Stimulated activated CD4-positive, alpha-beta T cell treated with anti-CD3 and anti-CD28 coated beads, Interleukin-15, amount 100 ng/mL, for 24 hours (primary cell): Measurements from ENCODE around the gene NSUN2.
"Not testable (repeated sequence)": the region's sequence is repeated elsewhere in the genome, so short reads cannot be mapped to it uniquely, and the experiment has no call there.

Experiments
- DNase-seq: peaks from one replicate; pipeline ENCODE4 v3.0.0-alpha.2; 2020

Gene NSUN2

GRCh38 chr5:6581559-6582426 lies 51.1 kb downstream of the NSUN2 start:
- DNase-seq = no peak

GRCh38 chr5:6581090-6581489 lies 51.8 kb downstream of the NSUN2 start:
- no peak for DNase-seq

GRCh38 chr5:6579535-6579934 lies 53.3 kb downstream of the NSUN2 start:
- DNase-seq = no peak

- no peak for DNase-seq
These were observed 54.0 kb downstream of the NSUN2 start for GRCh38 chr5:6578676-6579343.

- peak; percentile 25 for DNase-seq
These were observed 55.9 kb downstream of the NSUN2 start for GRCh38 chr5:6576861-6577501.

- DNase-seq = no peak
These were observed 58.2 kb downstream of the NSUN2 start for GRCh38 chr5:6574537-6575245.

- no peak for DNase-seq
These were observed 58.7 kb downstream of the NSUN2 start for GRCh38 chr5:6574111-6574510.

- DNase-seq = no peak
These were observed 59.2 kb downstream of the NSUN2 start for GRCh38 chr5:6573651-6574101.

- DNase-seq = no peak
These were observed 59.9 kb downstream of the NSUN2 start for GRCh38 chr5:6572825-6573380.

- DNase-seq = no peak
These were observed 60.6 kb downstream of the NSUN2 start for GRCh38 chr5:6572086-6572824.

GRCh38 chr5:6571607-6572006 lies 61.2 kb downstream of the NSUN2 start:
- not testable (repeated sequence) for DNase-seq

GRCh38 chr5:6570530-6570929 lies 62.3 kb downstream of the NSUN2 start:
- no peak for DNase-seq

GRCh38 chr5:6568889-6569288 lies 64.0 kb downstream of the NSUN2 start:
- no peak for DNase-seq

GRCh38 chr5:6568383-6568782 lies 64.5 kb downstream of the NSUN2 start:
- no peak for DNase-seq

GRCh38 chr5:6567835-6568234 lies 65.0 kb downstream of the NSUN2 start:
- DNase-seq = no peak

- DNase-seq = no peak
These were observed 65.8 kb downstream of the NSUN2 start for GRCh38 chr5:6567068-6567467.

- DNase-seq = no peak
These were observed 67.4 kb downstream of the NSUN2 start for GRCh38 chr5:6565492-6565891.

- no peak for DNase-seq
These were observed 74.9 kb downstream of the NSUN2 start for GRCh38 chr5:6557807-6558575.

- no peak for DNase-seq
These were observed 76.1 kb downstream of the NSUN2 start for GRCh38 chr5:6556802-6557102.

- DNase-seq = no peak
These were observed 76.6 kb downstream of the NSUN2 start for GRCh38 chr5:6556089-6556801.

GRCh38 chr5:6554812-6555211 lies 78.0 kb downstream of the NSUN2 start:
- DNase-seq = no peak
